Coronary artery (tissue), 2 donors: ENCODE measurements around the gene SNCB.

ENCODE experiments used
- DNase-seq: peaks from one replicate; pipeline ENCODE4 v3.0.0-alpha.2; 2017; ENCODE audit warnings: low spot score
- H3K27ac ChIP-seq, 2 donors: fragments of 200-600 bp; sonication (generic); one replicate each; pipeline ENCODE4 v1.5.1; 2016 to 2019
- H3K4me3 ChIP-seq: fragments of 200-600 bp; sonication (generic); 2 replicates; pipeline ENCODE4 v1.5.1; 2016; ENCODE audit warnings: mild to moderate bottlenecking, moderate library complexity
- TF ChIP-seq, protein P1 (sequence below): fragments of 200-600 bp; sonication (generic); IDR thresholded peaks from one replicate; pipeline ENCODE4 v1.5.1; 2019; ENCODE audit warnings: antibody characterized with exemption

The SNCB gene

GRCh38 chr5:176660860-176661641 lies 30.7 kb upstream of the SNCB start:
- no peak overlapping the region for H3K27ac ChIP-seq
- TF ChIP-seq, protein P1, sequence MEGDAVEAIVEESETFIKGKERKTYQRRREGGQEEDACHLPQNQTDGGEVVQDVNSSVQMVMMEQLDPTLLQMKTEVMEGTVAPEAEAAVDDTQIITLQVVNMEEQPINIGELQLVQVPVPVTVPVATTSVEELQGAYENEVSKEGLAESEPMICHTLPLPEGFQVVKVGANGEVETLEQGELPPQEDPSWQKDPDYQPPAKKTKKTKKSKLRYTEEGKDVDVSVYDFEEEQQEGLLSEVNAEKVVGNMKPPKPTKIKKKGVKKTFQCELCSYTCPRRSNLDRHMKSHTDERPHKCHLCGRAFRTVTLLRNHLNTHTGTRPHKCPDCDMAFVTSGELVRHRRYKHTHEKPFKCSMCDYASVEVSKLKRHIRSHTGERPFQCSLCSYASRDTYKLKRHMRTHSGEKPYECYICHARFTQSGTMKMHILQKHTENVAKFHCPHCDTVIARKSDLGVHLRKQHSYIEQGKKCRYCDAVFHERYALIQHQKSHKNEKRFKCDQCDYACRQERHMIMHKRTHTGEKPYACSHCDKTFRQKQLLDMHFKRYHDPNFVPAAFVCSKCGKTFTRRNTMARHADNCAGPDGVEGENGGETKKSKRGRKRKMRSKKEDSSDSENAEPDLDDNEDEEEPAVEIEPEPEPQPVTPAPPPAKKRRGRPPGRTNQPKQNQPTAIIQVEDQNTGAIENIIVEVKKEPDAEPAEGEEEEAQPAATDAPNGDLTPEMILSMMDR: peak; percentile 97

DNA sequence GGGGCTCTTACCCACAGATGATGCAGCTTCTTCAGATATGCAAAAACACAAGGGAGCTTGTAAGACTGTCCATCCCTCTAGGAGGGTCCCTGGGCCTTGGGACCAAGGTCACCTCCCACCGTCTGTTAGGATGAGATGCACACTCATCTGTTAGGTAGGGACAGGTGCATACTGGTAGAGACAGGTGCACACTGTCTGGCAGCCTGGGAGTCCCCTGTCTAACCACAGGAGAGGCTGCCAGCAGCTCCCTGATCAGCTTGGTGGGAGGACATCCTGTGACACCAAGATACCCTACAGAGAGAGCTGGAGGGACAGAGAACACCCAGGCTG lies 30.2 kb upstream of the SNCB start:
- TF ChIP-seq, protein P1: no peak
- DNase-seq: no peak
- no peak overlapping the region for H3K4me3 ChIP-seq
- H3K27ac ChIP-seq: no peak overlapping the region

More at GRCh38 chr5:176660860-176661641, 30.7 kb upstream of the SNCB start:
- no peak for DNase-seq
- no peak overlapping the region for H3K4me3 ChIP-seq

GRCh38 chr5:176659860-176660461 lies 29.6 kb upstream of the SNCB start:
- TF ChIP-seq, protein P1: no peak
- no peak for DNase-seq
- Histone ChIP-seq H3K4me3 (no peak overlapping the region), H3K27ac (no peak overlapping the region)

- Histone ChIP-seq H3K4me3 (no peak overlapping the region), H3K27ac (no peak overlapping the region)
- TF ChIP-seq, protein P1: no peak
- no peak for DNase-seq
Measured at GRCh38 chr5:176659512-176659839, 29.1 kb upstream of the SNCB start.

DNA sequence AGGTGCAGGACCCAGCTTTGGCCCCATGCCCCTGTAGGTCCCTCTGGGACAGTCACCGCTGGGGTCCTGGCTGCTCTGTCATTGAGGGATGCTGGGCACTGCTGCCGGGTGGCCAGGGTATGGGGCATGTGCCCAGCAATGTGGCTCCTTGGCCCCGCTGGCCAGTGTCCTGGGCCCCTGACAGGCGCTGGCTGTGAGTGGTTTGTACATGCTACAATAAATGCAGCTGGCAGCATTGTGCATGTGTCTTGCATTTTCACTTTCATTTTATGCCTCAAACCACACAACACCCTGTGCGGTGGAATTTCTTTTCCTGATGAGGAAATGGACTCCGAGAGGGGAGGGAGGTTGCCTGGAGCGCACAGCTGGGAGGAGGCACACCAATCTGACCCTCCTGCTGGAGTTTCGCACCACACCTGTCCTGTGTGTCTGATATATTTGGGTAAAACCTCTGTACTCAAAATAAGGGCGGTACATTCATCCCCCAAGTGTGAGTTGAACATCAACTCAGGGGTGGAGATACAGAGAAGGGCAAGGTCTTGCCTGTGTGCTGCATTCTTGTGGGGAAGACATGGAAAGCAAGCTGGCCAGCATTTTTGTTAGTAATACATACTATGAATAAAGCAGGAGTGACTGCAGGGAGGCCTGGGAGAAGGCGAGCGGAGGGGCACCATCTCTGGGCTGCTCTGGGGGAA lies 28.6 kb upstream of the SNCB start:
- TF ChIP-seq, protein P1: no peak
- Histone ChIP-seq H3K27ac (no peak overlapping the region), H3K4me3 (peak overlapping the region; percentile 28)
- DNase-seq: no peak

DNA sequence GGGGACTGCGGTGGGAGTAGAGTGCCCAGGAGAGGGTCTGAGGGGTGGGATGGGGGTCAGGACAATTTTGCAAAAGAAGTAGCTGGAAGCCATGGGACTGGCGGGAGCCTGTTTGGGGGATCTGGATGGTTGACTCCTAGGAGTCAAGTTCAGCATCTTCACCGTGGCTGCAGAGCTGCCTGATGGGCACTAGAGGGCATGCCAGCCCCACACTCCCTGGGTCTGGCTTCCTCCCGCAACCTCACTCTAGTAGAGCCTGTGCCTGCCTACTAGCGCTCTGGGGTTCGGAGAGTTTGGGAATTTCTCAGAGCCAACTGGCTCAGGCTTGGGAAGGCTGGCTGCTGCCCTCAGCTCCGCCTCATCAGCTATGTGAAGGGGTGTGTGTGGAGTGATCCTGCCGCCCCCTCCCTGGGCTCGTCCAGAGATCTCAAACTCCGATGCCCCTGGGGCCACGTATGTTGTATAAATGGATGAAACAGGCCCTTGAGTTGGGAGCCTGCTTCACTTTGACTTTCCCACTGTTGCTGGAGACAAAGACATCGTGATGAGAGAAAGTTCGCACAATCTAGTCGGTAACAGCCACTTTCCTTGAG lies 27.8 kb upstream of the SNCB start:
- H3K4me3 ChIP-seq: no peak overlapping the region
- no peak for DNase-seq
- TF ChIP-seq, protein P1: peak; percentile 62
- H3K27ac ChIP-seq: no peak overlapping the region
